WTC11 (cell line): ENCODE measurements around the gene TIMM13. TPM values are rescaled to one million over a fixed set of nuclear protein-coding genes. Genes with fewer than 3 reads are reported as not detected.

ENCODE experiments used
- AR ChIP-seq: fragments of 250-450 bp; sonication (Bioruptor Pico); IDR thresholded peaks from 2 replicates; pipeline ENCODE4 v1.9.0; 2021; ENCODE audit warnings: mild to moderate bottlenecking
- ARID4B ChIP-seq: sonication (generic); formaldehyde crosslinking; IDR thresholded peaks from 2 replicates; pipeline ENCODE4 v1.8.0; 2023; ENCODE audit warnings: missing genetic modification reagents, mild to moderate bottlenecking, borderline replicate concordance
- ATF1 ChIP-seq: sonication (generic); formaldehyde crosslinking; IDR thresholded peaks from 2 replicates; pipeline ENCODE4 v1.8.1; 2023; ENCODE audit warnings: mild to moderate bottlenecking, moderate library complexity, missing genetic modification reagents
- CDX4 ChIP-seq: fragments of 250-450 bp; sonication (Bioruptor Pico); IDR thresholded peaks from 2 replicates; pipeline ENCODE4 v1.9.0; 2021; ENCODE audit warnings: moderate library complexity, mild to moderate bottlenecking, inconsistent platforms, borderline replicate concordance
- CTCF ChIP-seq: fragments of 200-600 bp; IDR thresholded peaks from 2 replicates; pipeline ENCODE4 v1.8.0; 2022; ENCODE audit warnings: antibody characterized with exemption
- ELF4 ChIP-seq: sonication (generic); formaldehyde crosslinking; IDR thresholded peaks from 2 replicates; pipeline ENCODE4 v1.8.1; 2022; ENCODE audit warnings: low read depth, mild to moderate bottlenecking, moderate library complexity, missing genetic modification reagents
- FOXJ3 ChIP-seq: sonication (generic); formaldehyde crosslinking; IDR thresholded peaks from 2 replicates; pipeline ENCODE4 v1.9.0; 2021; ENCODE audit warnings: missing genetic modification reagents, mild to moderate bottlenecking, borderline replicate concordance
- FOXK1 ChIP-seq: sonication (generic); formaldehyde crosslinking; IDR thresholded peaks from 2 replicates; pipeline ENCODE4 v1.8.0; 2022; ENCODE audit warnings: mild to moderate bottlenecking, moderate library complexity, missing genetic modification reagents
- FOXP1 ChIP-seq: sonication (generic); formaldehyde crosslinking; IDR thresholded peaks from 2 replicates; pipeline ENCODE4 v1.8.0; 2022; ENCODE audit warnings: missing genetic modification reagents, mild to moderate bottlenecking, moderate library complexity, borderline replicate concordance
- GTF2I ChIP-seq: fragments of 250-450 bp; sonication (Bioruptor Pico); conservative IDR thresholded peaks from 2 replicates; pipeline ENCODE4 v1.4.0; 2021; ENCODE audit warnings: mild to moderate bottlenecking
- HMGA2 ChIP-seq: fragments of 250-450 bp; sonication (Bioruptor Pico); IDR thresholded peaks from 2 replicates; pipeline ENCODE4 v1.4.0; 2021; ENCODE audit warnings: mild to moderate bottlenecking, moderate library complexity
- HMGXB4 ChIP-seq: sonication (generic); formaldehyde crosslinking; IDR thresholded peaks from 2 replicates; pipeline ENCODE4 v1.8.1; 2023; ENCODE audit warnings: mild to moderate bottlenecking, moderate library complexity, missing genetic modification reagents
- IRF2 ChIP-seq: sonication (generic); formaldehyde crosslinking; IDR thresholded peaks from 2 replicates; pipeline ENCODE4 v1.8.0; 2022; ENCODE audit warnings: low read depth, missing genetic modification reagents, borderline replicate concordance
- JUN ChIP-seq: sonication (generic); formaldehyde crosslinking; IDR thresholded peaks from 2 replicates; pipeline ENCODE4 v1.8.0; 2023; ENCODE audit warnings: mild to moderate bottlenecking, missing genetic modification reagents
- MLX ChIP-seq: sonication (generic); formaldehyde crosslinking; IDR thresholded peaks from 2 replicates; pipeline ENCODE4 v1.8.1; 2023; ENCODE audit warnings: mild to moderate bottlenecking, missing genetic modification reagents, moderate library complexity
- NR3C1 ChIP-seq: sonication (generic); formaldehyde crosslinking; conservative IDR thresholded peaks from 2 replicates; pipeline ENCODE4 v1.8.1; 2023; ENCODE audit warnings: low read depth, mild to moderate bottlenecking, missing genetic modification reagents
- OVOL2 ChIP-seq: fragments of 250-450 bp; sonication (Bioruptor Pico); IDR thresholded peaks from 2 replicates; pipeline ENCODE4 v1.9.0; 2021; ENCODE audit warnings: mild to moderate bottlenecking, borderline replicate concordance
- SOX15 ChIP-seq: fragments of 250-450 bp; sonication (Bioruptor Pico); IDR thresholded peaks from 2 replicates; pipeline ENCODE4 v1.9.0; 2021; ENCODE audit warnings: mild to moderate bottlenecking
- STAT6 ChIP-seq: sonication (generic); formaldehyde crosslinking; conservative IDR thresholded peaks from 2 replicates; pipeline ENCODE4 v1.8.1; 2023; ENCODE audit warnings: mild to moderate bottlenecking, low read depth, missing genetic modification reagents, moderate library complexity
- ZNF232 ChIP-seq: sonication (generic); formaldehyde crosslinking; IDR thresholded peaks from 2 replicates; pipeline ENCODE4 v1.8.0; 2022; ENCODE audit warnings: mild to moderate bottlenecking, missing genetic modification reagents
- ZNF263 ChIP-seq: sonication (generic); formaldehyde crosslinking; IDR thresholded peaks from 2 replicates; pipeline ENCODE4 v1.8.1; 2022; ENCODE audit warnings: low read depth, mild to moderate bottlenecking, moderate library complexity, missing genetic modification reagents
- ZNF396 ChIP-seq: fragments of 250-450 bp; sonication (Bioruptor Pico); IDR thresholded peaks from 2 replicates; pipeline ENCODE4 v1.8.0; 2021; ENCODE audit warnings: mild to moderate bottlenecking, moderate library complexity, borderline replicate concordance
- ZNF671 ChIP-seq: fragments of 250-450 bp; sonication (Bioruptor Pico); IDR thresholded peaks from 2 replicates; pipeline ENCODE4 v1.8.0; 2021; ENCODE audit warnings: mild to moderate bottlenecking
- total RNA-seq: library from RNA; stranded (reverse); gene quantifications from 3 replicates; pipeline ENCODE4 v1.2.3, GENCODE V29; 2021

TIMM13 gene
- total RNA-seq, 1 experiment from 2014 or later, result 342 TPM

- TF ChIP-seq IRF2 (no peak), MLX (no peak), FOXJ3 (no peak), ZNF232 (CRISPR knock-in tag) (no peak), STAT6 (CRISPR knock-in tag) (no peak), FOXP1 (CRISPR knock-in tag) (peak; percentile 84), ZNF396 (CRISPR knock-in tag) (no peak), SOX15 (no peak), ELF4 (CRISPR knock-in tag) (no peak), ATF1 (CRISPR knock-in tag) (no peak), HMGA2 (CRISPR knock-in tag) (no peak), AR (CRISPR knock-in tag) (no peak), JUN (CRISPR knock-in tag) (no peak), ZNF263 (CRISPR knock-in tag) (no peak), CTCF (peak; percentile 33; the same call in 1 of the 2 replicates), NR3C1 (CRISPR knock-in tag) (no peak), OVOL2 (CRISPR knock-in tag) (0 out of 2 replicates have a peak, but pooled peaks have one; percentile 2), ARID4B (CRISPR knock-in tag) (no peak), GTF2I (no peak), ZNF671 (CRISPR knock-in tag) (peak; percentile 55; the same call in 1 of the 2 replicates), HMGXB4 (CRISPR knock-in tag) (0 out of 2 replicates have a peak, but pooled peaks have one; percentile 50), CDX4 (CRISPR knock-in tag) (no peak), FOXK1 (CRISPR knock-in tag) (0 out of 2 replicates have a peak, but pooled peaks have one; percentile 45)
Measured at GRCh38 chr19:2424686-2425621, 2.4 kb downstream of the TIMM13 start (continued).
